GM18502 (cell line): ENCODE measurements around the gene FAM171A2.
"Not testable (repeated sequence)": the region's sequence is repeated elsewhere in the genome, so short reads cannot be mapped to it uniquely, and the experiment has no call there.

ENCODE experiments used
- ATAC-seq: cut with Tn5 transposase; IDR thresholded peaks from one replicate; pipeline ENCODE4 v1.9.1; 2021; ENCODE audit warnings: mild to moderate bottlenecking; ENCODE audit not compliant: unreplicated experiment, poor library complexity

FAM171A2 gene

GRCh38 chr17:44384281-44384822 lies 20.7 kb upstream of the FAM171A2 start:
- no peak for ATAC-seq

- ATAC-seq, result no peak
Observed at GRCh38 chr17:44383861-44384260, 20.2 kb upstream of the FAM171A2 start.

GRCh38 chr17:44383363-44383762 lies 19.7 kb upstream of the FAM171A2 start:
- ATAC-seq, result no peak

DNA sequence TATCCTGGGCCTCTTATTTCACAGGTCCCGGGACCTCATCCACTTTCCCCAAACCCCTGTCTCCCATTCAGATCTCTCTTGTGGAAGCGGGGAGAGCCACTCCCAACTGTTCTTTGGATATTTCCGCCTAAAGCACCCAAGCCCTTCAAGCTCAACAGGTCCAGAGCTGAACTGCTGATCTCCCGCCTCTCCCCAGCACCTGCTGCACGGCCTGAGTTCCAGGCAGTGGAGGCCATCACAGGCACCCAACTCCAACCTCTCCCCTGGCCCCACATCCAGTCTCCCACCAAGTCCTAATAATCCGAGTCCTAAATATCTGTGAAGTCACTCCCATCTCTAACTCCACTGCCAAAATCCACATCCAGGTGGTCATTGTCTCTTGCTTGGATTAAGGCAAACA lies 19.3 kb upstream of the FAM171A2 start:
- no peak for ATAC-seq

- no peak for ATAC-seq
Observed at GRCh38 chr17:44381810-44382305, 18.2 kb upstream of the FAM171A2 start.

- no peak for ATAC-seq
Observed at GRCh38 chr17:44380767-44381166, 17.1 kb upstream of the FAM171A2 start.

GRCh38 chr17:44379887-44380286 lies 16.2 kb upstream of the FAM171A2 start:
- ATAC-seq, result no peak

DNA sequence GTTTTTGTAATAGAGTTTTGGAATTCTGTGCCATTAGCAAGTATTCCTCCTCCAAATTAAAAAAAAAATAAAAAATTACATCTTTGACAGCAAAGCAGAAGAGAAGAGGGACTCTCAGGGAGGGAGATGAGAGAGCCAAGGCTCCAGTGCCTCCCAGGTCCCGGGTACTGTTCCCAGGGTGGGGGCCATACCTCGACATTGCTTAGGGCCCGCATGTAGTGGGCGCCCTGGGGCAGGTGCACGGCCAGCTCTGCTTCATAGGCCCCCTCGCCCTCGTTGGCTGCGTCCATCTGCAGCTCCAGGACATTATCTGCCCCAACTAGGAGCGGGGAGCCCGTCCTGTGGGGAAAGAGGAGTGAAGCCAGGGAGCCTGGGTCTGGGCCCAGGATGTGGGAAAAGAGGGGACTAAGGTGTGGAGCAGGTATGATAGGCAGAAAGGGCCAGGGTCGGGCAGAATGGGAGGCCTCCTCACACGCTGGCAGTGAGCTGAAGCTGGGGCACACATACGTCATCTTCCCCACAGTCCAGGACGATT lies 14.6 kb upstream of the FAM171A2 start:
- no peak for ATAC-seq

GRCh38 chr17:44376779-44377178 lies 13.1 kb upstream of the FAM171A2 start:
- no peak for ATAC-seq

GRCh38 chr17:44376124-44376523 lies 12.5 kb upstream of the FAM171A2 start:
- no peak for ATAC-seq

DNA sequence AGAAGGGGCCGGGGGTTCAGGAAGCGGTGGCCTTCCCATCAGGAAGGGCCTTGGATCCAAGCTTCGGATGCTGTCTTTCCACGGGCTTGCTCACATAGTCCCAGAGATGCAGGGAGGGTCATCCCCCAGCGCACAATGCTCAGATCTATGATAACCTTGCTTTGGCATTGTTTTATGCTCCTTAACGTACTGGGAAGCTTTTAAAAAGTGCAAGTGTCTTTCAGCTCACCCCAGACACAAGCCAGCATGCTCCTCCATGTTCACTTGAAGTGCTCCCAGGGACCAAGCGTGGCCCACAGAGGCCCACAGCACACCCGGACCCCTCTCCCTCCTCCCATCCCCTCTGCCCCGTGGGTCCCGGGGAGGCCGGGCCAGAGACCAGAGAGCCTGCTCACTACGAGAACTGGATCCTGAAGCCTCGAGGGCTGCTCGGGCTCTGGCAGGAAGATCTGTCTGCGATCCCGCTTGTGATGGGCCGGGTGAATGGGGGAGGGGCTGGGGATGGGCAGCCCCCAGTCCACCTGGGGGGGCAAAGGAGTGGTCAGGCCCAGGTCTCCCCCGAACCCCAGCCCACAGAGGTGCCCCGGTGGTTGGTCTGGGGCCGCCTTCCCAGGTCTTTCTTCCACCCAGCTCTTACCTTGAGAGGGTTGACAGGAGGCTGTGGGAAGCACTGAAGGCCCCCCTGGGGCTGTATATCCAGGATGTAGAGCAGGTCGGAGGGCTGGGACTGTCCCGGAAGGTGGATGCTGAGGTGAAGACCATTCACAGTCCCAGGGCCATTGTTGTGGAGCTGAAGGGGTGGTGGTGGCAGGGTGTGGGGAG lies 11.8 kb upstream of the FAM171A2 start:
- ATAC-seq, result no peak

DNA sequence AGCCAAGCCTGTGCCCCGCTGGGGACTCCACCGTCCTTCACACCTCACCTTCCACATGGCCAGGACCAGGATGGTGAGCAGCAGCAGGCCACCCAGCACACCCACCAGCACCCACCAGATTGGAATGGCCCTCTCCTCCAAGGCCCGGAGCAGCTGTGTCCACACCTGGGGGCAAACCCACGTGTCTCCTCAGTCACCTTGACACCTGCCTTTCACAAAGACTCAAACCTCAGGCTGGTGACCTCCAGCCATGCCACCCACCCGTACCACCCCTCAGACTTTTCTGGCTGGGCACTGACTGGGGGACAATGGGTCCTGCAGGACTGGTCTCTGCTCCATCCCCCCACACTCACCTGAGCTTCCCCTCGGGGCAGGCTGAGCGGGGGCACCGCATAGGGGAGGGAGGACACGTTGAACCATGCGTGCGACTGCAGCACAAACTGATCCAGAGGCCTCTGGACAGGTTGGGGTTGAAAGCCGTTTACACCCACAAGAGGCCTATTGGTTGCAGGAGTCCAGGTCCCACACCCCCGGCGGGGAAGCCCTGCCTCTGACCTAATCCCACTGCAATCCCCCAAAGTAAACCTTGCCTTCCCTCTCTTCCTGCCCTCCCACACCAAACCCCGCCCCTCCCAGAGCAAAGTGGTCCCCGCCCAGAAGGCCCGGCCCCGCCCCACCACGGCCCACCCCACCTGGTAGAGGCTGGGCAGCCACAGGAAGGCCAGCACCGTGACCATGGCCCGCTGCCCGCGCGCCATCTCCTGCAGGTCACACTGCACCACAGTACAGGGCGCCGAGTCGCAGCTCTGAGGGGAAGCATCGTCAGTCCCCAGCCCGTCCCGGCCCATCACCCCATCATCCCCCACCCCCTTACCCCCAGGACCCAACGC lies 10.9 kb upstream of the FAM171A2 start:
- no peak for ATAC-seq

GRCh38 chr17:44372036-44372435 lies 8.4 kb upstream of the FAM171A2 start:
- no peak for ATAC-seq

- not testable (repeated sequence) for ATAC-seq
Observed at GRCh38 chr17:44369414-44370023, 5.9 kb upstream of the FAM171A2 start.

- not testable (repeated sequence) for ATAC-seq
Observed at GRCh38 chr17:44368391-44369243, 5.0 kb upstream of the FAM171A2 start.

GRCh38 chr17:44367231-44367979 lies 3.8 kb upstream of the FAM171A2 start:
- no peak for ATAC-seq

DNA sequence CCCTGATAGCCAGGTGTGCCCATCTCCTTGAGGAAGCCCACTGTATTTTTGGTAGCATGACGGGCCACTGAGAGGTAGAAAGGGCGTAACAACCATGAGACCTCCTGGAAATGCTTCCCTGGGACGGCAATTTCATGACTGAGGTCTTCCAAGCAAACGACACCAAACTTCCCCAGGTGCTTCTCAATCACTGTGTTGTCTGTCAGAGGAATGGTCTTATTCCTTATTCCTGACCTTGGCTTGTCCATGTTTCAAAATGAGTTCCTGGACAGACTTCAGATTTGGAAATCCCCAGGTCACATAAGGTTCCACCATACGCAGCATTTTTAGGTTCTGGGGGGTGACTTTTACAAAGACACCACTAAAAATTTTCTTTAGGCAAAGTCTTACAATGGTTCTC lies 1.4 kb upstream of the FAM171A2 start:
- not testable (repeated sequence) for ATAC-seq

- no peak for ATAC-seq
Observed at GRCh38 chr17:44362949-44363612, 572 bp downstream of the FAM171A2 start.
